ENCODE results near the gene A4GALT.
"Not testable (repeated sequence)": the region's sequence is repeated elsewhere in the genome, so short reads cannot be mapped to it uniquely, and the experiment has no call there.

Gene A4GALT

GRCh38 chr22:42740320-42740719, 19.6 kb upstream of the A4GALT start:
- not testable (repeated sequence) for DNase-seq (ENCODE audit: low read depth)

DNA sequence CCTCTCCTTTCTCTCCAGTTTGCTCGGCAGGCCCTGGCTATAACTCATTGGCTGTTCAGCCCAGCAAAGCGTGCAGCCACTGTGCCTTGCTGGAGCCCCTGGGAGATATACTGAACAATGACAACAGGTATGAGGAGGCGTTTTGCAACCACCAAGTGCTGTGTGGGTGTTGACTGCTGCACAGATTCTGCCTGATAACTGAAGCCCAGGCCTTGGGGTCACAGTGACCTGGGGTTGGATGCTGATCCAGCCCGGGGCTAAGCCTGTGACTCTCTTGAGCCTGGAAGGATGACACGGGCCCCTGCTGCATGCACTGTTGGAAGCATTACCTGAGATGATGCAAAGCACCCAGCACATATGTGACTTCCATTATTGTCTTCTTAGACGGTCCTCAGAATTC, 13.7 kb upstream of the A4GALT start:
- no peak for DNase-seq (ENCODE audit: low read depth)

- DNase-seq (ENCODE audit: low read depth): not testable (repeated sequence)
These were observed 12.7 kb upstream of the A4GALT start for GRCh38 chr22:42733394-42733793.

- DNase-seq (ENCODE audit: low read depth): no peak
These were observed 11.4 kb upstream of the A4GALT start for GRCh38 chr22:42732081-42732480.

DNA sequence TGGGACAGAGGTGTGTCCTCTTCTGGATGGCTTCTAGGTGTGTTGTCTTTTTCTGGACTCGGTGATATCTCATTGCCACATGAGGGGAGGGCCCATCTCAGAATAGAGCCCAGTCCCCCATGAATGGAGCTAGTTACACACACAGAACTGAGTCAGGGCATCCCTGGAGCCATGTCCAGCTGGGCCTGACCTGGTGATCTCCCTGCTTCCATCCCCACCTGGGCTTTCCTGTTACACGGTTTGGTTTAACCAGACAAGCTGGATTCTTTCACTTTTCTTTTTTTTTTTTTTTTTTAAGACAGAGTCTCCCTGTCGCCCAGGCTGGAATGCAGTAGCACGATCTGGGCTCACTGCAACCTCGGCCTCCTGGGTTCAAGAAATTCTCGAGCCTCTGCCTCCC, 6.1 kb upstream of the A4GALT start:
- DNase-seq (ENCODE audit: low read depth): no peak

DNA sequence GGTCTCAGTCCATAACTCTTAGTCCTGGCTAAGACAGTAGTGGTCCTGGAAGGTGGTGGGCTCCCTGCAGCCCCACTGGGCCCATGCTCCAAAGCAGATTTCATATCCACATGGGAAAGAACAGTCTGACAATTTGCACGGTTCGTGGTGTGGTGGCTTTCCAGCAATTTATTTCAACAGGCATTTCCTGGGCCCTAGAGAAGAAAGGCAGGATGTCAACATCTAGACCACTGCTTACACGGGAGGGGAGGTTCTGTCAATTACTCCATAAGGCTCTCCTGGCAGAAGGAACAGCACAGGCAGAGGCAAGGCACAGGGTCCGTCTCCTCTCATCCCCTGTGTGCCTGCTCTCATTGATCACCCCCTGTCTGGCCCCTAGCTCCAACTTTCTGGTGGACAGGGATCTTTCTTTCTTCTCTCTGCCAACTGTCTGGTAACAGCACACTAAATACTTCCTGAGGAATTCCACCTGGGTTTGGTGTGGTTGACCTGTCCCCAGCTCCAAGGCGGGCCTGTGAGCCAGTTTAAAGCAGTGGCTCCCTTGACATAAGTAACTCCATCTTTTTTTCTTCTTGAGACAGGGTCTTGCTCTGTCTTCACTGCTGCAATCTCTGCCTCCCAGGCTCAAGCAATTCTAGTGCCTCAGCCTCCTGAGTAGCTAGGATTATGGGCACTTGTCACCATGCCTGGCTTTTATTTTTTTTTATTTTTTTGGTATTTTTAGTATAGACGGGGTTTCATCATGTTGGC, 5.1 kb upstream of the A4GALT start:
- no peak for DNase-seq (ENCODE audit: low read depth)

GRCh38 chr22:42724062-42724461, 3.4 kb upstream of the A4GALT start:
- DNase-seq (ENCODE audit: low read depth): no peak

DNA sequence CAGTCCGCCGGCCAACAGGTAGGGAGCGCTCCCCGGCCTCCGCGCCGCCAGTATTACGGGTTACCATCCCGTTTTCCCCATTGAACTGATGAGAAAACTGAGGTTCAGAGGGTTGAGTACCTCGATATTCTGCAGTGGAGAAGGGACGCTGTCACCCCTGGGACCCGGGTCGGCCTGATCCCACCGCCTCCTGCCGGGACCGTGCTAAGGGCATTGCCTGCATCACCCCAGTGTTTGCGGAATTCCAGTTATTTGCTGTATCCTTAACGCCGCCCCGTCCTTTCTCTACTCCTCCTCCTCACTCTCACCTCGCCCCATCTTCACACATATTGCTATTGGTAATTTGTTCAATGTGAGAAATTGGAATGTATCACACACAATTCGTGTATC, 370 bp upstream of the A4GALT start:
- DNase-seq (ENCODE audit: low read depth): no peak

- no peak for DNase-seq (ENCODE audit: low read depth)
These were observed 911 bp downstream of the A4GALT start for GRCh38 chr22:42719656-42720262.

DNA sequence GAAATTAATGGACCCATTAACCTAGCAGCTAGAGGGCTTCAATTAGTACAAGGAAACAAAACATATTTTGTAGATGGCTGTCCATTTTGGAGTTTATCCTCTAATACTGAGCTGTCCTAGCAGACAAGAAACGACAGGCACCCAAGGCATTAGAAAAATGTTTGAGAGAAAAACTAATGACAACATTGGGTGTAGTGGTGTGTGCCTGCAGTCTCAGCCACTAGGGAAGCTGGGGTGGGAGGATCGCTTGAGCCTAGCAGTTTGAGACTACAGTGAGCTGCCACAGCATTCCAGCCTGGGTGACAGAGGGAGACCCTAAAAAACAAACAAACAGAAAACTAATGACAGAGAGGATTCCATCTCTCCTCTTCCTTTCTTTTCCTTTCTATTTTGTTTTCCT, 1.5 kb downstream of the A4GALT start:
- no peak for DNase-seq (ENCODE audit: low read depth)

DNA sequence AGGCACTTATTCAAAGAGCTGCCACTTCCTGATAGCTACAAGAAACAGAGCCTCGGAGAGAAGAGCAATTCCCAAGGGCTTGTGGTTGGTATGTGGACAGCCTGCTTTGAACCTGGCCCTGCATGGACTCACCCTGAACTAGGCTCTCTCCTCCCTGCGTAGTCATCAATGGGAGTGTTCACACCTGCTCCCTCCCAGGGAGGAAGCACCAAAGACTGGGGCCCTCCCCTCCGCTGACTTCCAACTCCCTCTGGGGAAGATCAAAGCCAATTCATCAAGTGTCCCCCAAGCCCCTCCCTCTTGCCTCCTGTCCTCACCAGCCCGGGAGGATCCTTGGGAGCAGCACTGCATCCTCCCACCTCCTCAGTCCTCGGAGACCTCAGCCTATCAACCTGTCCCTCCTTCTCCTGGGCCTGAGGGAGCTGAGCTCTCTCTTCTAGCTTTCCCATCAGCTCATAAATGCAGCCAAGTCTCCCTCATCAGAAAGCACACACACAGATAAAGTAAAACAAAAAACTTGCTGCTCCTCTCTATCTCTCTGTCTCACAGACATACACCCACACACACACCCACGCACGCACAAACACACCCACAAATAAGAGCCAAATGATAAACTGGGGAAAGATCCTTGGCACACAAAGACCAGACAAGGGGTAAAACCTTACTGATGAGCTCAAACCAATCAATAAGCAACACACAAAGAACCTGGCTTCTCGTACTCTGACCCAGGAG, 3.3 kb downstream of the A4GALT start:
- no peak for DNase-seq (ENCODE audit: low read depth)

GRCh38 chr22:42716649-42717127, 4.0 kb downstream of the A4GALT start:
- DNase-seq (ENCODE audit: low read depth): no peak

- DNase-seq (ENCODE audit: low read depth): no peak
These were observed 4.4 kb downstream of the A4GALT start for GRCh38 chr22:42716221-42716620.

DNA sequence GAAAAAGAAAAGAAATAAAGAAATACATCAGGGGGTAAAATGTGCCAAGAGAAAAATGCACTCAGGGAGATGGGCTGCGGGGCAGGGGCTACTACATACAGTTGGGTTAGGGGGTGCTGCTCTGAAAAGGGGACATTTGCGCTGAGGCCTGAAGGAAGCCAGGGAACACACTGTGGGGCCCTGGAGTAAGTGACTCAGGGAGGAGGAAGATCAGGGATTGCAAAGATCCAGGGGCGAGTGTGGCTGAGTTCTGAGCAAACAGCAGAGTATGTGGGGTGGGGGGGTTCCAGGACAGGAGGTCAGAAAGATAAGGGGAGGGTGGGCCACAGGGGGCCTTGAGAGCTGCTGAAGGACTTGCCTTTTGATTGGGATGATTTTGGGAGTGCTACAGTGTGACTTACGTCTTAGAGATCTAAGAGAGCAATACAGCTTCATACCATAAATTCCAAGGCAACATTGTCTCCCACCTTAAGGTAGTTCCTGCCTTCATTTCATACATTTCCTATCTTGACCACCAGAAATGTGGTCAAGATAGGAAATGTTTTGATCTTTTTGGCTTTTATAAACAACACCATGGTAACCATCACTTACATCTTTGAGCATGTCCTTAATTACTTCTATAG, 5.8 kb downstream of the A4GALT start:
- DNase-seq (ENCODE audit: low read depth): no peak

GRCh38 chr22:42714308-42714707, 6.4 kb downstream of the A4GALT start:
- DNase-seq (ENCODE audit: low read depth): no peak

GRCh38 chr22:42711895-42712837, 8.5 kb downstream of the A4GALT start:
- no peak for DNase-seq (ENCODE audit: low read depth)

- no peak for DNase-seq (ENCODE audit: low read depth)
These were observed 9.4 kb downstream of the A4GALT start for GRCh38 chr22:42711281-42711731.

- no peak for DNase-seq (ENCODE audit: low read depth)
These were observed 12.3 kb downstream of the A4GALT start for GRCh38 chr22:42708417-42708816.

DNA sequence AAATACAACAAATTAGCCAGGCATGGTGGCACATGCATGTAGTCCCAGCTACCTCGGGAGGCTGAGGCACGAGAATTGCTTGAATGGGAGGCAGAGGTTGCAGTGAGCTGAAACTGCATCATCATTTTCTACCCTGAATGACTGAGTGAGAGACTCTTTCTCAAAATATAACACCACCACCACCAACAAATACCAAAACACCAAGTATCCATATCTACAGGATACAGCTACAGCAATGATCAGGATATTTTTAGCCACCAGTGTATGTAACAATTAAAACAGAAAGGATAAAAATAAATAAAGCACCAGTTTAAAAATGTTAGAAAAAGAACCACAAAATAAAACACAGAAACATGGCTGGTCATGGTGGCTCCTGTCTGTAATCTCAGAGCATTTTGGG, 13.2 kb downstream of the A4GALT start:
- no peak for DNase-seq (ENCODE audit: low read depth)

DNA sequence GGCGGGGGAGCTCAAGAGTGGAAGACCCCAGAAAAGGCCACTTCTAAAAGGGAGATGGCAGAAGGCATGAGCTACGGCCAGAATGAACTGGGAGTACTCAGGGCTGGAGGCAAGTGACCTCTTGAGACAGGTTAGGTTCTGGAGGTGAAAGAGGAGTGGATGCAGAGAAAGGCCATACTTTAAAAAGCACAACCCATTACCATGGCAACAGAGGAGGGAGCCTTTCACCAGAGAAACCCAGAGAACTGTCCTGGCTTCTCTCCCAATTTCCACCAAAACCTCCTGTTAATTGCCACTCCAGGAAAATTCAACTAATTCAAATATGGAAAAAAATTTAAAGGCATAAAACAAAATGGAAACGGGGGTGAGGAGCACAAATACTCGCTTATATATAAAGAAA, 15.8 kb downstream of the A4GALT start:
- DNase-seq (ENCODE audit: low read depth): no peak

GRCh38 chr22:42702675-42703074, 18.0 kb downstream of the A4GALT start:
- DNase-seq (ENCODE audit: low read depth): no peak
